Upper lobe of right lung (tissue), 1 donor: ENCODE data around the gene ZNF669. TPM values are rescaled to one million over a fixed set of nuclear protein-coding genes. Genes with fewer than 3 reads are reported as not detected.
"Not testable (repeated sequence)": the region's sequence is repeated elsewhere in the genome, so short reads cannot be mapped to it uniquely, and the experiment has no call there.

Experiments used
- ATAC-seq: fragments of 200-7000 bp; cut with Tn5 transposase; one replicate; pipeline ENCODE4 v1.9.1; 2020; ENCODE audit warnings: mild to moderate bottlenecking, moderate library complexity
- DNase-seq: peaks from one replicate; pipeline ENCODE4 v3.0.0-alpha.2; 2020
- H3K27ac ChIP-seq: fragments of 200-600 bp; one replicate; pipeline ENCODE4 v1.8.0; 2022
- H3K27me3 ChIP-seq: fragments of 200-600 bp; one replicate; pipeline ENCODE4 v1.8.0; 2022; ENCODE audit warnings: mild to moderate bottlenecking
- H3K36me3 ChIP-seq: fragments of 200-600 bp; one replicate; pipeline ENCODE4 v1.8.0; 2022
- H3K4me1 ChIP-seq: fragments of 200-600 bp; one replicate; pipeline ENCODE4 v1.8.0; 2022
- H3K4me3 ChIP-seq: fragments of 200-600 bp; one replicate; pipeline ENCODE4 v1.8.0; 2022; ENCODE audit warnings: mild to moderate bottlenecking
- H3K9me3 ChIP-seq: fragments of 200-600 bp; one replicate; pipeline ENCODE4 v1.8.0; 2022
- intact Hi-C: fragments of 100-400 bp; cut with DNase I; formaldehyde crosslinking; loops from one replicate; pipeline ENCODE4 v1.11.0; 2022
- long read RNA-seq: library from polyadenylated mRNA; unstranded; transcript quantifications from one replicate; pipeline ENCODE4 v2.0.0, GENCODE V29; 2021
- total RNA-seq: library from RNA; stranded (reverse); fragmentation: NEBNext Ultra II Directional; extraction: Animal tissue kit (Norgen Biotek cat#: 25700); gene quantifications from one replicate; pipeline ENCODE4 v1.2.1, GENCODE V29; 2021
- TF ChIP-seq, protein P1 (sequence below): fragments of 200-600 bp; IDR thresholded peaks from one replicate; pipeline ENCODE4 v1.8.0; 2022; ENCODE audit warnings: antibody characterized with exemption
- donor health status: DM: no; HTN: yes; CAD: no; lungs with severe emphysema.

The ZNF669 gene
- 8.9 TPM for total RNA-seq
- long read RNA-seq, partial matches to known transcripts: 0 of 3 reads
- long read RNA-seq, other reads (novel, unspliced or antisense): 0 of 3 reads

DNA sequence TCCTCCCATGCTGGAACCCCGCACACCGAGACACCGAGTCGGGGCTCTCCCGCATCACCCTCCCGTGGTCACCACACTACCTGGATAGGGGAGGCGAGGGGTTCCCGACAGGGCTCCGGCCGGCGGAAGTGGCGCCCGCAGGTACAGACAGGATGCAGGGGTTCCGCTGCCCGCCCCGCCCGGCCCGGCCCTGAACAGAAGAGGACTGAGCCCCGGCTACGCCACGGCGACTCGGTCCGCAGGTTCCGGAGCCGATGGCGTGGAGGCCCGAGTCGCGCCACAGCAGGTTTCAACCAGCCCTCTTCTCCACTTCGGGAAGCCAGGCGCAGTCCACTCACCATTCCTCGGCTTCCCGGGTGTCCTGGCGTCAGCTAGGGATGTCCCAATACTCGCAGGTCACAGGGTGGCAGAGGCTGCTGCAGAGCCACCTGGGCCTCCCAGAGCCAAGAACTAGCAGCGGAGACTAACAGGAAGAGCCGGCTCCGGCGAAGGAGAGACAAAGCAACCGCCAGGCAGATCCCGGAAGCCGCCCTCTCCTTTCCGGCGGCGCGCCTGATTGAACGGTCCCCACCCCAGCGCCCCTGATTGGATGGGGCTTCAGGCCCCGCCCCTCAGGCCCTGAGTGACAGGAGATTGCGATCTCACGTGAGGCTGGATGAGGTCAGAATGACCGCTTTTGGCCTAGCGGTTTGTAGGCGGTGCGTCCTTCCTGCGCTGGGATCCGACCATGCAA, at the start of gene ZNF669:
ZNF669 (minus strand) TSS at position 498 of the 733 bp plus-strand sequence; CDS start at position 341, 157 bp downstream.
- Histone ChIP-seq H3K36me3 (peaks cover 23% of the 10 kb centered on the region), H3K27ac (peak within 1 kb of the TSS; percentile 87), H3K4me3 (peak within 1 kb of the TSS; percentile 68), H3K9me3 (peaks cover 26% of the 10 kb centered on the region), H3K27me3 (no peaks in the 10 kb centered on the region), H3K4me1 (peaks cover 18% of the 10 kb centered on the region)
- peak; percentile 100 for ATAC-seq
- intact Hi-C loops: no loop called here
- TF ChIP-seq, protein P1, sequence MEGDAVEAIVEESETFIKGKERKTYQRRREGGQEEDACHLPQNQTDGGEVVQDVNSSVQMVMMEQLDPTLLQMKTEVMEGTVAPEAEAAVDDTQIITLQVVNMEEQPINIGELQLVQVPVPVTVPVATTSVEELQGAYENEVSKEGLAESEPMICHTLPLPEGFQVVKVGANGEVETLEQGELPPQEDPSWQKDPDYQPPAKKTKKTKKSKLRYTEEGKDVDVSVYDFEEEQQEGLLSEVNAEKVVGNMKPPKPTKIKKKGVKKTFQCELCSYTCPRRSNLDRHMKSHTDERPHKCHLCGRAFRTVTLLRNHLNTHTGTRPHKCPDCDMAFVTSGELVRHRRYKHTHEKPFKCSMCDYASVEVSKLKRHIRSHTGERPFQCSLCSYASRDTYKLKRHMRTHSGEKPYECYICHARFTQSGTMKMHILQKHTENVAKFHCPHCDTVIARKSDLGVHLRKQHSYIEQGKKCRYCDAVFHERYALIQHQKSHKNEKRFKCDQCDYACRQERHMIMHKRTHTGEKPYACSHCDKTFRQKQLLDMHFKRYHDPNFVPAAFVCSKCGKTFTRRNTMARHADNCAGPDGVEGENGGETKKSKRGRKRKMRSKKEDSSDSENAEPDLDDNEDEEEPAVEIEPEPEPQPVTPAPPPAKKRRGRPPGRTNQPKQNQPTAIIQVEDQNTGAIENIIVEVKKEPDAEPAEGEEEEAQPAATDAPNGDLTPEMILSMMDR: no peak
- DNase-seq: peak; percentile 98

DNA sequence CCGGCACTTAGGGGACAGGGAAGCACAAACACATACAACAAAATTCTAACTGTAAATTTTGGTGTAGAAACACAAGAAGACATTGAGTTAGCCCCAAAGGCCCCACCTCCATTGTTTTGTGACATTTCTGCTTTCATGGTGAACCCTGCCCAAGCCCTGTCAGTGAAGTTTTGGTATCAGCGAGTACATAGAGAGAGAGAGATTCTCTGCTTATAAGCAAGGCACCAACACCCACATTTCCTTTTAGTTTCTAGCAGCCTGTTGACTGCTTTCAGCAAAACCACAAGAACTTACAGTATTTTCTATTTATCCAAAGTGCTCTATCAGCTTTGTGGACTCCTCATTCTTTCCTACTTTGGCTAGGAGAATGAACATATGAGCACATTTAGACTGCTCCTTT, 43.6 kb upstream of the ZNF669 start:
- H3K36me3 ChIP-seq: no peaks in the 10 kb centered on the region
- DNase-seq: no peak
- peaks cover 63% of the 10 kb centered on the region for H3K9me3 ChIP-seq
- H3K4me1 ChIP-seq: no peaks in the 10 kb centered on the region
- no peak for ATAC-seq
- TF ChIP-seq, protein P1: no peak
- H3K27me3 ChIP-seq: no peaks in the 10 kb centered on the region
- intact Hi-C loops: no loop called here
- H3K4me3 ChIP-seq: no peak overlapping the region
- no peak overlapping the region for H3K27ac ChIP-seq

DNA sequence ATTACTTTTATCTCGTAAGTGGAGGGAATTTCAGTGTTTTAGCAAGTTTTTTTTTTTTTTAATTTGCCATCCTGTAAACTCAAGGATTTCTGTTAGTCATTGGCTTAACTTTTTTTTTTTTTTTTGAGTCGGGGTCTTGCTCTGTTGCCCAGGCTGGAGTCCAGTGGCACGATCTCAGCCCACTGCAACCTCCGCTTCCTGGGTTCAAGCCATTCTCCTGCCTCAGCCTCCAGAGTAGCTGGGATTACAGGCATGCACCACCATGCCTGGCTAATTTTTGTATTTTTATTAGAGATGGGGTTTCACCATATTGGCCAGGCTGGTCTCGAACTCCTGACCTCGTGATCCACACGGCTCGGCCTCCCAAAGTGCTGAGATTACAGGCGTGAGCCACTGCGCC, 43.0 kb upstream of the ZNF669 start:
- H3K9me3 ChIP-seq: peaks cover 60% of the 10 kb centered on the region
- H3K36me3 ChIP-seq, intact Hi-C loops, ATAC-seq, DNase-seq, H3K4me1 ChIP-seq, H3K27me3 ChIP-seq, H3K4me3 ChIP-seq, H3K27ac ChIP-seq: not testable (repeated sequence)

DNA sequence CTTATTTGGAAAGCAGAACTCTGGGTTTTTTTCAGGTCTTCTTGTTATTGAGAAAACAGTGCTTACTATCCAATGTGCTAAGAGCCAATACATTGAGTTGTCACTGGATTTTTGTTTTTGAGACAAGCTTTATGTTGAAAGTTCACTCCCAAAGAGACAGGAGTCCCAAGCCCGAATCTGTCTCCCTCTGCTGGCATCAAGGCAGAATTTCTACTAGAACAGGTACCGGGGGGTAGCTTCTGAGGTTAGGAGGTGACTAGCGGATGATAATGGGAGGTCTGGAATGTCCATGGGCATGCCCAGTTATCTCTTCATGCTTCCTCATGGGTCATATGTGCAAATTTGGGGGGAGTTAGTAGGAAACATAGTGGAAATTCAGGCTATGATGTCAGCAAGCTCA, 42.5 kb upstream of the ZNF669 start:
- no peak overlapping the region for H3K27ac ChIP-seq
- ATAC-seq: no peak
- H3K4me3 ChIP-seq: no peak overlapping the region
- H3K27me3 ChIP-seq: no peaks in the 10 kb centered on the region
- H3K4me1 ChIP-seq: no peaks in the 10 kb centered on the region
- no peaks in the 10 kb centered on the region for H3K36me3 ChIP-seq
- TF ChIP-seq, protein P1: no peak
- peaks cover 61% of the 10 kb centered on the region for H3K9me3 ChIP-seq
- DNase-seq: no peak
- intact Hi-C loops: no loop called here

DNA sequence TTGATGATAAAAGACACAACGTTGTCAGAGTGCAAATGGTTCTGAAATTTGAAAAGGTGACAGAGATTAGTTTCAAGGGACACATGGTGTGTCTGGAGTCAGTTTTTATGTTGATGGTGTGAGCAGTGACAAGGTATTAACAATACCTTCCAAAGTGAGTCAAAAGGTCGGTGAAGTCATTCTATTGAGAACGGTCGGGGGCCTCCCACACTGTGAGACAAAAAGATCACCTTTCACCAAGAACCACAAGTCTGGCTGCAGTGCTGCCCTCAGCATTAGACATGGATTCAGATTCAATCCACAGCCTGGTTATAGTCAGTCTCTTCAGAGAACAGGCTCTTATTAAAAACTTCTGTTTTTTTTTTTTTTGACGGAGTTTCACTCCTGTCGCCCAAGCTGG, 41.1 kb upstream of the ZNF669 start:
- no peaks in the 10 kb centered on the region for H3K4me1 ChIP-seq
- no peaks in the 10 kb centered on the region for H3K27me3 ChIP-seq
- intact Hi-C loops: no loop called here
- TF ChIP-seq, protein P1: no peak
- no peak for ATAC-seq
- DNase-seq: no peak
- H3K36me3 ChIP-seq: no peaks in the 10 kb centered on the region
- no peak overlapping the region for H3K4me3 ChIP-seq
- H3K9me3 ChIP-seq: peaks cover 64% of the 10 kb centered on the region
- H3K27ac ChIP-seq: no peak overlapping the region

DNA sequence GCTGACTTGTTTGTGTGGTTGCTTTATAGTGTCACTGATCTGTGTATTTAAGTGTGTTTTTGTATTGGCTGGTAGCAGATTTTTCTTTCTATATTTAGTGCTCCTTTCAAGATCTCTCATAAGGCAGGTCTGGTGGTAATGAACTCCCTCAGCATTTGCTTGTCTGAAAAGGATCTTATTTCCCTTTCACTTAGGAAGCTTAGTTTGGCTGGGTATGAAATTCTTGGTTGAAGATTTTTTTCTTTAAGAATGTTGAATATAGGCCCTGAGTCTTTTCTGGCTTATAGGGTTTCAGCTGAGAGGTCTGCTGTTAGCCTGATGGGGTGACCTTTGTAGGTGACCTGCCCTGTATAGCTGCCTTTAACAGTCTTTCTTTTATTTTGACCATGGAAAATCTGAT, 35.4 kb upstream of the ZNF669 start:
- ATAC-seq, H3K27ac ChIP-seq, DNase-seq, intact Hi-C loops, H3K36me3 ChIP-seq, H3K27me3 ChIP-seq, H3K4me3 ChIP-seq, H3K4me1 ChIP-seq: not testable (repeated sequence)
- peaks cover 69% of the 10 kb centered on the region for H3K9me3 ChIP-seq
